Hypothalamus (tissue), 51 donors: ENCODE data around the gene DUT.

Experiments
- DNase-seq, 51 donors: peaks; one replicate each; lab custom pipeline; 2025; lab: John Stamatoyannopoulos, UW

Gene DUT

GRCh38 chr15:48366584-48367312 lies 35.5 kb downstream of the DUT start:
- DNase-seq, result no peak

GRCh38 chr15:48367483-48367882 lies 36.3 kb downstream of the DUT start:
- no peak for DNase-seq

- DNase-seq, result no peak
Measured at GRCh38 chr15:48370460-48370859, 39.2 kb downstream of the DUT start.

GRCh38 chr15:48371550-48371949 lies 40.3 kb downstream of the DUT start:
- DNase-seq, result no peak

GRCh38 chr15:48371961-48372360 lies 40.7 kb downstream of the DUT start:
- DNase-seq, result no peak

- no peak for DNase-seq
Measured at GRCh38 chr15:48373821-48374451, 42.7 kb downstream of the DUT start.

- no peak for DNase-seq
Measured at GRCh38 chr15:48374472-48374871, 43.2 kb downstream of the DUT start.

GRCh38 chr15:48375767-48376166 lies 44.5 kb downstream of the DUT start:
- no peak for DNase-seq

- no peak for DNase-seq
Measured at GRCh38 chr15:48380198-48380597, 49.0 kb downstream of the DUT start.

GRCh38 chr15:48381861-48382260 lies 50.6 kb downstream of the DUT start:
- DNase-seq, result no peak

GRCh38 chr15:48383031-48383430 lies 51.8 kb downstream of the DUT start:
- DNase-seq, result no peak

GRCh38 chr15:48384616-48385015 lies 53.4 kb downstream of the DUT start:
- no peak for DNase-seq

- DNase-seq, result no peak
Measured at GRCh38 chr15:48385031-48385830, 54.0 kb downstream of the DUT start.

GRCh38 chr15:48388016-48388851 lies 57.0 kb downstream of the DUT start:
- no peak for DNase-seq

GRCh38 chr15:48388910-48389309 lies 57.7 kb downstream of the DUT start:
- no peak for DNase-seq

- DNase-seq, result no peak
Measured at GRCh38 chr15:48389691-48390143, 58.5 kb downstream of the DUT start.

GRCh38 chr15:48391950-48392349 lies 60.7 kb downstream of the DUT start:
- no peak for DNase-seq

GRCh38 chr15:48392356-48392755 lies 61.1 kb downstream of the DUT start:
- peak in 23 of 51 donors; percentile 4 to 66 (median 30) for DNase-seq
